NCI-H82 treated with DMSO at 0.1 percent for 48 hours (cell line): Measurements from ENCODE around the gene CRY1.

Source experiments
- DNase-seq: peaks from one replicate; lab custom pipeline; 2025; ENCODE audit not compliant: unreplicated experiment; lab: John Stamatoyannopoulos, UW

CRY1 gene

GRCh38 chr12:107066691-107067090 is 26.7 kb downstream of the CRY1 start:
- DNase-seq: no peak

DNA sequence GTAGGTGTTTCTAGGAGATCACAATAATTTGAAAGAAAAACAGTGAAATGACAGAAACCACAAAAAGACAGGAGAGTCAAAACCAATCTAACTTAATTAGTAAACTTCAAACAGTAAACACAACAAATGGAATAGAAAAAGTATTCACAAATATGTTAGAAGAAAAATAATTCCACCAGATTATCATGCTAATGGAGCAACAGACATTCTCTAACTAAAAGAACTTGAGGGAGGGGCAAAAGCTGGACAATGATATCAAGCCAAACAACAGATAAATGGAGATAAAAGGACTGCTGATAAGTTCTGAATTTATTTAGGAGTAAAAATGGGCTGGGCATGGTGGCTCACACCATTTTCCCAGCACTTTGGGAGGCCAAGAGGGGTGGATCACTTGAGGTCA is 28.7 kb downstream of the CRY1 start:
- no peak for DNase-seq

DNA sequence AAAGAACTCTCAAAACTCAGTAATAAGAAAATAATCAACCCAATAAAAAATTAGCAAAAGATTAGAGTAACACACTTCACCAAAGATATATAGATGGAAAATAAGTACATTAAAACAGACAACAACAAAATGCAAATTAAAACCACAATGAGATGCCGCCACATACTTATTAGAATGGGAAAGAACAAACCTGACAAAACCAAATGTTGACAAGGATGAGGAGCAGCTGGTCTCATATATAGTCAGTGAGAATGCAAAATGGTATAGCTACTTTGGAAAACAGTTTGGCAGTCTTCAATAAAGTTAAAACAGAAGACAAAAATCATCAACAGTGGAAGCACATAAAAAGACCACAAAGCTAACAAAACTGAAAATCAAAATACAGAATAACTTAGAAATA is 29.1 kb downstream of the CRY1 start:
- DNase-seq: no peak

DNA sequence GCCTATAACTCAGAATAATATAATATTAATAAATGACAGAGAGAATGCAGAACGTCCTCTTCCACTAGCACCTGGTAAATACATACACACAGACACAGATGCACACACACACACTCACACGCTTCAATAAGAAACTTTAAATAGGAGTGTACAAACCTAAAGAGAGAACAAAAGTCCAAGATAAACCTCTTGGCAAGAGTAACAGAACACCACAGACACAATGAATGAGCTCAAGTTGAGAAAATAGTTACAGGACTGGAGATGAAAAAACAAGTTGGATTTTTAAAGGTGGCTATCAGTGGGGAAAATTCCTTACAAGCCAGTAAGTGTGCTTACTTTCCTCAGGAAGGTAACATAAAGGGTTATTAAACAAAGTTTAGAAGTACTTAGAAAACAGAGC is 35.2 kb downstream of the CRY1 start:
- DNase-seq: no peak

DNA sequence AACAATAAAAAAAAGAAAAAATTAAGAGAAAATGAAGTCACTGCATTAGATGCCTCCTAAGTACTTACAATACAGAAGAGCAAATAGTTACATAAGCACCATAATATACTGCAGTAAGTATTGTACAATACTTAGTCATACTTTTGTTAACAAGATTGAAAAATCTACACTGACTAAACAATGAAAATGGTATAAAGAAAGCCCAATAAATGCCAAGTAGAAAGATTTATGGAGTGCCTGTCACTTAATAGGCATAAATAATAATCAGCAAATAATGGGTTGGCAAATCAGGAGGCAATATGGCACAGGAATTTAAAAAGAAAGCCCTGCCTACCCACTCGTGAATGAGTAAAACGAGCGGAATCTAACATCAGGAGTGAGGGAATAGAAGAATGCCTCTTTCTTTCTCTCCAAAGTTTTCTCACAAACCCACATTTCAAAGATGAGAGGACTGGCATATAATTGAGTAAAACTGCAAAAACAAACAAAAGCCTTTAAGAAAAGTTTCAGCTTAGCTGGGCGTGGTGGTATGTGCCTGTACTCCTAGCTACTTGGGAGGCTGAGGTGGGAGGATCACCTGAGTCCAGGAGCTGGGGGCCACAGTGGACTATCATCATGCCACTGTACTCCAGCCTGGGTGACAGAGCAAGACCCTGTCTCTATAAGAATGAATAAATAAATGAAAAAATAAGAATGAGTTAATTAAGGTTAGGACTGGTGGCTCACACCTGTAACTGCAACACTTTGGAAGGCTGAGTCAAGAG is 36.1 kb downstream of the CRY1 start:
- DNase-seq: no peak

GRCh38 chr12:107053709-107054108 is 39.6 kb downstream of the CRY1 start:
- DNase-seq: no peak

GRCh38 chr12:107045186-107045585 is 48.2 kb downstream of the CRY1 start:
- DNase-seq: no peak

DNA sequence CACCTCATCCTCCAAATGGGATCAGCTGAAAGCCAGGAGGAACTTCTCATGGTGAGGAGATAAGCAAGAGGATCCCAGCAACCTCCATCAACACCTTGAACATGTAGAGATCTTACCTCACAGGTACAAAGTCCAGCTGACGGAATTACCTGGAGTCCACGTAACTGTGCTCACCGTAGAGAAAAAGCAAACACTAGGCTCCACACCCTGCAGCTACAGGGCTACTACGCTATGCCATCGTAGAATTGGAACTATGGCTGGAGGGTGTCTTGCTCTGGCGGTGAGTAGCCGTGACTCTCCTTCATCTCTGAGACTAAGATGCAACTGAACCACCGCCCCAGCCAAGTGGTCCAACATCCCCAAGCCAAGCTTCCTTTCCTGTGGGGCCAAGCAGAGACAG is 50.5 kb downstream of the CRY1 start:
- no peak for DNase-seq

DNA sequence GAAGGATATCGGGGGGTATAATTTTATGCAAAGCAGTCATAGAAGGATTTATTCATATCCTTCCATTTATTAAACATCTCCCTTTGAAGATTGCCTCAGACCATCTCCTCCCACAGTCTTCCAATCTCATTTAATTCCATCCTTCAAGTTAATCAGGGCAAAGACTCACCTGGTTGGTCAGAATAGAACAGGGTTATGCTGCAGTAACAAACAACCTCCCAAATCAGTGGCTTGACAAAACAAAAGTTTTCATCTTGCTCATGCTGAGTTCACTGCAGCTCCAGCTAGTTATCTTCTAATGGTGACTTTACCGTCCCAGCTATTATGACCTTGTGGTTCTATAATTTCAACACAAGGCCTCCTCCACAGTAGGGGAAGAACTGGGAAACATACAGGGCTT is 57.6 kb downstream of the CRY1 start:
- DNase-seq: no peak

GRCh38 chr12:107033758-107034739 is 59.3 kb downstream of the CRY1 start:
- no peak for DNase-seq

- DNase-seq: no peak
These were observed 61.1 kb downstream of the CRY1 start for GRCh38 chr12:107032266-107032665.

DNA sequence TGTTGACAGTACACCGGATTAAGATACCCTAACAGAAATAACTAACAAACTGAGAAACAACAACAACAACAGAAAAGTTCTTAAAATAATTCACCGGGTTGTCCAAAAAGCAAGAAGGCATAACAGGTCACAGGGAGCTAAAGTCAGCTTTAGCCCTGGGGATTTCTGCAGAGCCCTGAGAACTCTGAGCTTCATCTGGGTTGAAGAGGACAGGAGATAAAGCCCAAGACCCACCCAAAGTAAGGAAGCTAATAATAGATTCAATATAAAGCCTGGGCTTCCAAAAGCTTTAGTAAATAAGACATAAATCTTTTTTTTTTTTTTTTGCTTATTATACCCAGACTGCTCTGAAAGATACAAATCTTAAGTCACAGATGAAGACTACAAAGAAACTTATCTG is 62.3 kb downstream of the CRY1 start:
- no peak for DNase-seq

- no peak for DNase-seq
These were observed 64.3 kb downstream of the CRY1 start for GRCh38 chr12:107029081-107029480.

DNA sequence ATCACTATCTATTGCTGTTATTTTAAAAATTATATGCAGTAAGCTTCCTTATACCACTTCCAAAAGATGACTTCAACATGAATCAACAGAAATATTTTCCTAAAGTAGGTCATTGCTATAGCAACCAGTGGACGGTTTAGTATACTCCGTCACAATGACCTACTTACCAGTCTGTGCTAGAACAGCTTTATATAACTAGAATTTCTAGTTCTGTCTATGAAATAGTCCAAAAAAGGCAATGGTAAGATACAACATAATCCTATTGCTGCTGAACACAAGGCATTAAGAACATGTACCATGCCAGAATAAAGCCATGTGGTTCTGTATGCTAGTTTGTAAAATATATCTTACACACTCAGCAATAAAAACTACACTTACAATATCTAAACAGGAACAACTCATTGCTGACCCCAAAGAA is 65.7 kb downstream of the CRY1 start:
- DNase-seq: no peak

DNA sequence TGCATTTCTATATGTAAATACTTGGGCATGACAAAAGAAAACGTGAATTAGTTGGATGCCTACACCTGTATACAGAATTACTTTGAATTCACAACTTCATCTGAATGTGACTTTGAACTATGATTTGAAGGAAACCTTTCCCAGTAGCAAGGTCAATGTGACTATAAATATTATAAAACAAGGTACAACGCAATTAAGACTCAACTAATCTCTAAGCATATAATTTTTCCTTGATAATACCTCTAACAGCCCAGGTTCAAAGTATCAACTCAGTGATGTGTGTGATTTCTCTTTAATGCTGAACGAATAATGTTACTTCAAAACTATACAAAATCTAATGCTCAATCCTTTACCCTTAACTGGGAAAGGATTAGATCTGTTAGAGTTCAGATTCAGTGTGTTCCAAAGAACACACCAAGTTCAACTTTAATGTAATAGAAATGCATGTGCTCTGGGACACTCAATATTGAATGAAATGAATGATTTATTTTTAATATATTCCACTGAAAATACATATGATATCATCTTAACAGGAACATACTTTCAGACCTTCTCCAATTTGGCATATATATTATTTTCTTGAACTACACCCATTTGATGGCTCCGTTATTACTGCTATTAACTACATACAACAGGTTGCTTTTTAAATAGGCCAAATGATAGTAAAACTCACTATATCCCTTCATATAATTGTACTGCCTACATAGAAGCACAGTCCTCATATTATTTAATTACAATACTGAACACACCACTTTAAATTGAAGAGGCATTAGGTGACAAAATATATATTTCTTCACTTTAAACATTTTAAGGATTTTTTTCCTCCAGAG is 66.3 kb downstream of the CRY1 start:
- no peak for DNase-seq

GRCh38 chr12:107026356-107026755 is 67.0 kb downstream of the CRY1 start:
- peak; percentile 84 for DNase-seq

DNA sequence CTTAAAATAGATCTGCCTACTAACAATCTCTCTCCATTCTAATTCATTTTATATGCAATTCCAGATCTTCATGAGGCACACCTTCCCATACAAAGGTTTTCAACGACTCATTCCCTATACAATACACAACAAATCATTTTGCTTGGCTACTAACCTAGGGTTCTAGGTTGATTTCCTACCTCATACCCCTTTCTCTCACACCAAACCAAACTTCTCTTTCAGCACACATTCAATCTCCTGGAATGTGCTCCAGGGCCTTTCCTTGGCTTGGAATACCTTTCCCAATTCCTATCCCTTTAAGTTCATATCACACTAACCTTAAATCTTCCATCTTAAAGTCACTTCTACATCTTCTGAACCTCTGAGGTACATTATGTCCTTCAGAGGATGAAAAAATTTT is 67.7 kb downstream of the CRY1 start:
- no peak for DNase-seq

GRCh38 chr12:107019546-107019945 is 73.8 kb downstream of the CRY1 start:
- DNase-seq: no peak

DNA sequence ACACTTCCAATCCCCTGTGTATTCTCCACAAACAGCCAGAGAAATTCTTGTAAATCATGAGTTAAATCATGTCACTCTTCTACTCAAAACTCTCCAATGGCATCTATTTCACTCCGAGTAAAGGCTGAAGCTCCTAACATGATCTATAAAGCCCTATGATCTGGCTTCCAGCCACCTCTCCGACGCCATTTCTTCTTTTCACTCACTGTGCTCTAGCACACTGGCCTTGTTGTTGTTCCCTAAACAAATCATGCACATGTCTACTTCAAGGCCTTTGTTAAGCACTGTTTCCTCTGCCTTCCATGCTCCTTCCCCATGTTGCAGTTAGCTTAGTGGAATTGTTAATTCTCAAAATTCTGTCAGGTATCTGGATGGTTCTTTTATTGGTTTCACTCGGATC is 76.3 kb downstream of the CRY1 start:
- no peak for DNase-seq

GRCh38 chr12:107014055-107014454 is 79.3 kb downstream of the CRY1 start:
- DNase-seq: no peak

GRCh38 chr12:107012736-107013425 is 80.5 kb downstream of the CRY1 start:
- DNase-seq: no peak
